Heart left ventricle (tissue), 13 donors: ENCODE data around the gene EEF1AKMT2.

Experiments used
- POLR2A ChIP-seq, 2 donors: fragments of 450-650 bp; IDR thresholded peaks; one replicate each; pipeline ENCODE4 v1.6.1; 2017; ENCODE audit warnings: antibody characterized with exemption in 2 of 2, mild to moderate bottlenecking in 2 of 2, moderate library complexity in 2 of 2
- TF ChIP-seq, protein P1 (sequence below), 12 donors: fragments of 200-600 bp; sonication (generic) in 4 of 12; IDR thresholded peaks; one replicate each; pipeline versions ENCODE4 v1.5.0 to v1.8.0; 2018 to 2022; ENCODE audit warnings: antibody characterized with exemption in 12 of 12, mild to moderate bottlenecking in 5 of 12
- donor health status: ischemic (EF 13 %, LVEDD 7.1; RV severe dilation, severe dysfunction).
- donor health status: DM: no; HTN: yes; CAD: no.
- donor health status: DM: no; HTN: no; CAD: no.
- donor health status: ischemic (EF 25% LVEDD 6.9; RV normal size, moderate dysfunction).
- donor health status: ischemic (EF 25% LVEDD 5.7; RV mildly dilated, moderate dysfunction).
- donor health status: ischemic (EF 35%, LVEDD 5.7; RV mildly dilated, moderate dysfunction).
- donor health status: nonischemic (EF 11% LVEDD 7.7; RV severe dilation, severe dysfunction).
- donor health status: DM: yes; HTN: yes; CAD: no.
- donor health status: PGD.
- donor health status: ischemic (EF 29% LVEDD 5.4; RV normal size, mild dysfunction).
- donor health status: nonischemic (EF 23%, LVEDD 6.1; RV moderate dilation, normal function).

DNA sequence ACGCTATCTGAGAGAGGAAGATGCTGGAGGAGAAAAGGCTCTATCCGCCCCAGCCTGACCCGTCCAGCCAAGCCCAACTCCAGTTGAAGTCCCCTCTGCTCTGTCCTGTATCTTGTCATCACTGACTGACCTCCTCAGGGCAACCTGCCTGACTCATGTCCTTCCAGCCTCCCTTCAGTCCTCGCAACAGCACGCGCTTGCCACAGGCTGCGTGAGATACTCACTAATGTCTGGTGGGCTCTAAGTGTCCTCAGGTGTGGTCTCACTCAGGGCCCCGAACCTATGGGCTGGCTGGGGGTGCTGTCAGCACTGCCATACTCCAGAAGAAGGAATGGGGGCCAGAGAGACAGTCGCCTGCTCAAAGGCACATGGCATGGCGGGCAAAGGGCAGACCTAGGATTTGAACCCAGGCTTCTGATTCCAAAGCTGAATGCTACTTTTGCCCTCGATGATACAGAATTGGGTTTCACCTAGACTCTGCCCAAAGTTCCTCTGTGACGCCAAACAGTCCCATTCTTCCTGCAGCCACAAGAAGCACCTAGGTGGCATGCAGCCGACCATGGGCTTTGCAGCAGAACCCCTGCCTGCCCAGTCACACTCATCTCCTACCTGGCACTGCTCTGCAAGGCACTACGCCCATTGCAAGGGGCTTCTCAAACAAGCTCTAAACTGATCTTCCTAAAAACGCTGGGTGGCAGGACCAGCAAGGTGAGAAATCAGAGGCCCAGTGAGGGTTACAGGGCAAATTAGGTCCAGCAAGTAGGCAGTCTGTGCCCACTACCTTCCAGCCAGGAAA lies 56.0 kb downstream of the EEF1AKMT2 start:
- TF ChIP-seq POLR2A (IDR thresholded peaks at IDR 0.05) = no peak
- TF ChIP-seq, protein P1, sequence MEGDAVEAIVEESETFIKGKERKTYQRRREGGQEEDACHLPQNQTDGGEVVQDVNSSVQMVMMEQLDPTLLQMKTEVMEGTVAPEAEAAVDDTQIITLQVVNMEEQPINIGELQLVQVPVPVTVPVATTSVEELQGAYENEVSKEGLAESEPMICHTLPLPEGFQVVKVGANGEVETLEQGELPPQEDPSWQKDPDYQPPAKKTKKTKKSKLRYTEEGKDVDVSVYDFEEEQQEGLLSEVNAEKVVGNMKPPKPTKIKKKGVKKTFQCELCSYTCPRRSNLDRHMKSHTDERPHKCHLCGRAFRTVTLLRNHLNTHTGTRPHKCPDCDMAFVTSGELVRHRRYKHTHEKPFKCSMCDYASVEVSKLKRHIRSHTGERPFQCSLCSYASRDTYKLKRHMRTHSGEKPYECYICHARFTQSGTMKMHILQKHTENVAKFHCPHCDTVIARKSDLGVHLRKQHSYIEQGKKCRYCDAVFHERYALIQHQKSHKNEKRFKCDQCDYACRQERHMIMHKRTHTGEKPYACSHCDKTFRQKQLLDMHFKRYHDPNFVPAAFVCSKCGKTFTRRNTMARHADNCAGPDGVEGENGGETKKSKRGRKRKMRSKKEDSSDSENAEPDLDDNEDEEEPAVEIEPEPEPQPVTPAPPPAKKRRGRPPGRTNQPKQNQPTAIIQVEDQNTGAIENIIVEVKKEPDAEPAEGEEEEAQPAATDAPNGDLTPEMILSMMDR (IDR thresholded peaks at IDR 0.05) = no peak
